ENCODE results near the gene CD163L1. TPM values are rescaled to one million over a fixed set of nuclear protein-coding genes. Genes with fewer than 3 reads are reported as not detected.

Gene CD163L1
- total and polyA plus RNA-seq, 9 of the 15 experiments (the other 6 are each of a cell fraction or from before 2014, with no cell fraction given): 0.54 to 9.2 (median 2.0) TPM

DNA sequence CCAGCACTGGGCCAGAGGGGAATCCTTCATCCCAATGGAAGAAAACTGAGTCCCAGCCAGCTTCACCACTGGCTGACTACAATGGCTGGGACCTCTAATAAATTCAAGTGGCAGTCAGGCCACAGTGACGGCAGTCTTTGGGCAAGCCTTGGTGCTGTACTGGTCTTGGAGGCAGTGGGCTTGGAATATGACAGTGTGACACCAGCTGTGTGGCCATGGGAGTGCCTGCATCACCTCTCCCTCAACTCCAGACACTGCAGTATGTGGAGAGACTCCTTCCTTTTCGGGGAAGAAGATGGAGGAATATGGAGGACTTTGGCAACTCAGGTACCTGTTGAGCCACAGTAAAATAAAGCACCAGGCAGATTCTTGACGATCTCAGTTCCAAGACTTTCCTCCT is 16.0 kb upstream of the CD163L1 start:
- Histone ChIP-seq H3K9ac (ENCODE audit: insufficient read depth in 1 of 2, low read depth in 2 of 2, low read length in 2 of 2) (peak overlapping the region in 1 of 2 experiments; percentile 17; a peak in 1 of 4 replicates), H3K27me3 (ENCODE audit: control insufficient read depth in 2 of 2, insufficient read depth in 2 of 2, low read length in 2 of 2) (no peaks in the 10 kb centered on the region; a peak in 1 of 5 replicates), H2AFZ (ENCODE audit: low read depth, low read length) (no peak overlapping the region), H3K4me2 (ENCODE audit: insufficient read depth, low read length) (no peak overlapping the region), H3K9me3 (replicated peaks; ENCODE audit: control insufficient read depth, insufficient read depth, low read depth, low read length) (no peaks in the 10 kb centered on the region), H3K9me1 (ENCODE audit: control insufficient read depth, insufficient read depth, low read length) (no peaks in the 10 kb centered on the region), H3K4me3 (no peak overlapping the region), H3K27ac (ENCODE audit: extremely low read depth, low read depth, low read length) (no peak overlapping the region), H3K36me3 (ENCODE audit: control insufficient read depth, insufficient read depth, low read length) (no peaks in the 10 kb centered on the region), H3K4me1 (replicated peaks in 1 of 2; ENCODE audit: control insufficient read depth in 2 of 2, insufficient read depth in 2 of 2, low read length in 2 of 2) (no peaks in the 10 kb centered on the region), H3K79me2 (ENCODE audit: control insufficient read depth, insufficient read depth, low read length) (no peaks in the 10 kb centered on the region), H4K20me1 (replicated peaks; ENCODE audit: control insufficient read depth, insufficient read depth, low read length) (no peaks in the 10 kb centered on the region)
- BruUV-seq (replicated peaks): no TSS peak
- no peak for FAIRE-seq
- DNase-seq (ENCODE audit: extremely low read depth in 1 of 4, low spot score in 3 of 4): no peak
- CTCF ChIA-PET (ENCODE audit: low intra/inter-chr PET ratio): interaction anchor here (0.8 to 2.8 kb wide), 2 partner anchors 20 to 240 kb away, joined by 3 to 42 read pairs; no protein-coding TSS in a partner anchor
- intact Hi-C loops (cut with micrococcal nuclease): loop anchor here (1.0 to 5.0 kb wide), 4 partner anchors 85 to 241 kb away; no protein-coding TSS in a partner anchor
- in situ Hi-C loops (cut with MboI): loop anchor here (5.0 kb wide), 1 partner anchor 238 kb away; no protein-coding TSS in a partner anchor
- WGBS (ENCODE audit: insufficient coverage, low coverage, missing lambda C conversion rate): 5% methylated on average over 3 of the region's 3 CpGs
- peak; percentile 29; the same call in 1 of the 3 replicates for ATAC-seq
- POLR2A ChIA-PET: no interaction called here
- TF ChIP-seq, protein P1, sequence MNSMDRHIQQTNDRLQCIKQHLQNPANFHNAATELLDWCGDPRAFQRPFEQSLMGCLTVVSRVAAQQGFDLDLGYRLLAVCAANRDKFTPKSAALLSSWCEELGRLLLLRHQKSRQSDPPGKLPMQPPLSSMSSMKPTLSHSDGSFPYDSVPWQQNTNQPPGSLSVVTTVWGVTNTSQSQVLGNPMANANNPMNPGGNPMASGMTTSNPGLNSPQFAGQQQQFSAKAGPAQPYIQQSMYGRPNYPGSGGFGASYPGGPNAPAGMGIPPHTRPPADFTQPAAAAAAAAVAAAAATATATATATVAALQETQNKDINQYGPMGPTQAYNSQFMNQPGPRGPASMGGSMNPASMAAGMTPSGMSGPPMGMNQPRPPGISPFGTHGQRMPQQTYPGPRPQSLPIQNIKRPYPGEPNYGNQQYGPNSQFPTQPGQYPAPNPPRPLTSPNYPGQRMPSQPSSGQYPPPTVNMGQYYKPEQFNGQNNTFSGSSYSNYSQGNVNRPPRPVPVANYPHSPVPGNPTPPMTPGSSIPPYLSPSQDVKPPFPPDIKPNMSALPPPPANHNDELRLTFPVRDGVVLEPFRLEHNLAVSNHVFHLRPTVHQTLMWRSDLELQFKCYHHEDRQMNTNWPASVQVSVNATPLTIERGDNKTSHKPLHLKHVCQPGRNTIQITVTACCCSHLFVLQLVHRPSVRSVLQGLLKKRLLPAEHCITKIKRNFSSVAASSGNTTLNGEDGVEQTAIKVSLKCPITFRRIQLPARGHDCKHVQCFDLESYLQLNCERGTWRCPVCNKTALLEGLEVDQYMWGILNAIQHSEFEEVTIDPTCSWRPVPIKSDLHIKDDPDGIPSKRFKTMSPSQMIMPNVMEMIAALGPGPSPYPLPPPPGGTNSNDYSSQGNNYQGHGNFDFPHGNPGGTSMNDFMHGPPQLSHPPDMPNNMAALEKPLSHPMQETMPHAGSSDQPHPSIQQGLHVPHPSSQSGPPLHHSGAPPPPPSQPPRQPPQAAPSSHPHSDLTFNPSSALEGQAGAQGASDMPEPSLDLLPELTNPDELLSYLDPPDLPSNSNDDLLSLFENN (IDR thresholded peaks at IDR 0.05; ENCODE audit: low read depth in 2 of 2, low read length in 2 of 2): no peak
- TF ChIP-seq EZH2 (IDR thresholded peaks at IDR 0.05; ENCODE audit: borderline replicate concordance, low read depth, low read length) (no peak), HEY1 (CRISPR knock-in tag; IDR thresholded peaks at IDR 0.05; ENCODE audit: borderline replicate concordance) (no peak), EHMT2 (IDR thresholded peaks at IDR 0.05) (no peak), ZNF140 (CRISPR knock-in tag; IDR thresholded peaks at IDR 0.05) (no peak), TGIF2 (CRISPR knock-in tag; IDR thresholded peaks at IDR 0.05) (no peak), KDM5B (IDR thresholded peaks at IDR 0.05; ENCODE audit: insufficient replicate concordance, low read depth, low read length) (no peak), SIN3B (IDR thresholded peaks at IDR 0.05; ENCODE audit: low read depth) (no peak)
- TF ChIP-seq, protein P2, sequence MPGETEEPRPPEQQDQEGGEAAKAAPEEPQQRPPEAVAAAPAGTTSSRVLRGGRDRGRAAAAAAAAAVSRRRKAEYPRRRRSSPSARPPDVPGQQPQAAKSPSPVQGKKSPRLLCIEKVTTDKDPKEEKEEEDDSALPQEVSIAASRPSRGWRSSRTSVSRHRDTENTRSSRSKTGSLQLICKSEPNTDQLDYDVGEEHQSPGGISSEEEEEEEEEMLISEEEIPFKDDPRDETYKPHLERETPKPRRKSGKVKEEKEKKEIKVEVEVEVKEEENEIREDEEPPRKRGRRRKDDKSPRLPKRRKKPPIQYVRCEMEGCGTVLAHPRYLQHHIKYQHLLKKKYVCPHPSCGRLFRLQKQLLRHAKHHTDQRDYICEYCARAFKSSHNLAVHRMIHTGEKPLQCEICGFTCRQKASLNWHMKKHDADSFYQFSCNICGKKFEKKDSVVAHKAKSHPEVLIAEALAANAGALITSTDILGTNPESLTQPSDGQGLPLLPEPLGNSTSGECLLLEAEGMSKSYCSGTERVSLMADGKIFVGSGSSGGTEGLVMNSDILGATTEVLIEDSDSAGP (CRISPR knock-in tag; IDR thresholded peaks at IDR 0.05): no peak
- TF ChIP-seq, protein P3, sequence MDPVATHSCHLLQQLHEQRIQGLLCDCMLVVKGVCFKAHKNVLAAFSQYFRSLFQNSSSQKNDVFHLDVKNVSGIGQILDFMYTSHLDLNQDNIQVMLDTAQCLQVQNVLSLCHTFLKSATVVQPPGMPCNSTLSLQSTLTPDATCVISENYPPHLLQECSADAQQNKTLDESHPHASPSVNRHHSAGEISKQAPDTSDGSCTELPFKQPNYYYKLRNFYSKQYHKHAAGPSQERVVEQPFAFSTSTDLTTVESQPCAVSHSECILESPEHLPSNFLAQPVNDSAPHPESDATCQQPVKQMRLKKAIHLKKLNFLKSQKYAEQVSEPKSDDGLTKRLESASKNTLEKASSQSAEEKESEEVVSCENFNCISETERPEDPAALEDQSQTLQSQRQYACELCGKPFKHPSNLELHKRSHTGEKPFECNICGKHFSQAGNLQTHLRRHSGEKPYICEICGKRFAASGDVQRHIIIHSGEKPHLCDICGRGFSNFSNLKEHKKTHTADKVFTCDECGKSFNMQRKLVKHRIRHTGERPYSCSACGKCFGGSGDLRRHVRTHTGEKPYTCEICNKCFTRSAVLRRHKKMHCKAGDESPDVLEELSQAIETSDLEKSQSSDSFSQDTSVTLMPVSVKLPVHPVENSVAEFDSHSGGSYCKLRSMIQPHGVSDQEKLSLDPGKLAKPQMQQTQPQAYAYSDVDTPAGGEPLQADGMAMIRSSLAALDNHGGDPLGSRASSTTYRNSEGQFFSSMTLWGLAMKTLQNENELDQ (CRISPR knock-in tag; IDR thresholded peaks at IDR 0.05; ENCODE audit: borderline replicate concordance): no peak
- TF ChIP-seq, protein P4, sequence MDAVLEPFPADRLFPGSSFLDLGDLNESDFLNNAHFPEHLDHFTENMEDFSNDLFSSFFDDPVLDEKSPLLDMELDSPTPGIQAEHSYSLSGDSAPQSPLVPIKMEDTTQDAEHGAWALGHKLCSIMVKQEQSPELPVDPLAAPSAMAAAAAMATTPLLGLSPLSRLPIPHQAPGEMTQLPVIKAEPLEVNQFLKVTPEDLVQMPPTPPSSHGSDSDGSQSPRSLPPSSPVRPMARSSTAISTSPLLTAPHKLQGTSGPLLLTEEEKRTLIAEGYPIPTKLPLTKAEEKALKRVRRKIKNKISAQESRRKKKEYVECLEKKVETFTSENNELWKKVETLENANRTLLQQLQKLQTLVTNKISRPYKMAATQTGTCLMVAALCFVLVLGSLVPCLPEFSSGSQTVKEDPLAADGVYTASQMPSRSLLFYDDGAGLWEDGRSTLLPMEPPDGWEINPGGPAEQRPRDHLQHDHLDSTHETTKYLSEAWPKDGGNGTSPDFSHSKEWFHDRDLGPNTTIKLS (IDR thresholded peaks at IDR 0.05; ENCODE audit: borderline replicate concordance, low read depth): no peak

All from K562 (cell line).